Activated naive CD4-positive, alpha-beta T cell treated with anti-CD3 and anti-CD28 coated beads for 36 hours (primary cell): ENCODE measurements around the gene TBL1XR1. TPM values are rescaled to one million over a fixed set of nuclear protein-coding genes. Genes with fewer than 3 reads are reported as not detected.
A peak's percentile ranks its signal among the peaks of the same experiment; 100 is the strongest.

Experiments
- CTCF ChIA-PET: fragments of 350-600 bp; sonication (Branson Sonifier 250); formaldehyde crosslinking; loops from one replicate; lab custom pipeline; 2021; ENCODE audit warnings: antibody characterized with exemption; lab: Charles Lee
- DNase-seq: peaks from one replicate; pipeline ENCODE4 v3.0.0-alpha.2; 2020
- H3K27ac Mint-ChIP-seq: one replicate; pipeline ENCODE4 v1.8.0; 2021; ENCODE audit warnings: mild to moderate bottlenecking, mixed read lengths
- H3K27me3 Mint-ChIP-seq: one replicate; pipeline ENCODE4 v1.8.0; 2021; ENCODE audit warnings: low read depth, mixed read lengths
- H3K36me3 Mint-ChIP-seq: one replicate; pipeline ENCODE4 v1.8.0; 2021; ENCODE audit warnings: low read depth, mixed read lengths
- H3K4me1 Mint-ChIP-seq: one replicate; pipeline ENCODE4 v1.8.0; 2021; ENCODE audit warnings: low read depth, mixed read lengths
- H3K4me3 Mint-ChIP-seq: one replicate; pipeline ENCODE4 v1.8.0; 2021; ENCODE audit warnings: mild to moderate bottlenecking, moderate library complexity, mixed read lengths
- H3K9me3 Mint-ChIP-seq: one replicate; pipeline ENCODE4 v1.8.0; 2021; ENCODE audit warnings: mixed read lengths
- intact Hi-C: fragments of 100-400 bp; cut with micrococcal nuclease; formaldehyde crosslinking; loops from one replicate; pipeline ENCODE4 v1.15.1; 2023
- total RNA-seq, 2 experiments: library from RNA; stranded (reverse); gene quantifications; one replicate each; pipeline ENCODE4 v1.2.3, GENCODE V29; 2021

Gene TBL1XR1
- total RNA-seq, 2 experiments from 2014 or later, result 149 to 162 TPM

DNA sequence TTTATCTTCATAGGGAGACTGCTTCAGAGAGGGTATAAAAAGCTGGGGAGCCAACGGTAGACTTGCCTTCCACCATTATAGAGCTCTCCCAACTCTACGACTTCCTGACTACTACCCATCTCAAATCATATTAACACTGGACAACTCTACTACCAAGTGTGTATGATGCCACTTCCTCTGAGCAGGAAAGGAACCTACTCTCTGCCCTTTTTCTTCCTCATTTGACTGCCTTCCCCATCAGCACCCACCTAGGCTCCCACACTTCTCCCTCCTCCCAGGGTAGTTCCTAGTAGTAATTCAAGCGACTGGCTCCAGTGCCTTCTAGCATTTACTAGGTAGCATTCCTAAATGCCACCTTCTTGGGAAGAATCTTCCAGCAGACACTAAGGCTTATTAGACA, 24.5 kb upstream of the TBL1XR1 start:
- CTCF ChIA-PET, result no interaction called here
- Mint-ChIP-seq H3K36me3 (peaks cover 1% of the 10 kb centered on the region), H3K27me3 (no peaks in the 10 kb centered on the region), H3K9me3 (peaks cover 1% of the 10 kb centered on the region), H3K4me1 (peaks cover 22% of the 10 kb centered on the region), H3K4me3 (no peak overlapping the region), H3K27ac (no peak overlapping the region)
- no peak for DNase-seq
- intact Hi-C loops, result no loop called here

- Mint-ChIP-seq H3K36me3 (peaks cover 1% of the 10 kb centered on the region), H3K27me3 (no peaks in the 10 kb centered on the region), H3K4me1 (peaks cover 20% of the 10 kb centered on the region), H3K27ac (no peak overlapping the region), H3K4me3 (no peak overlapping the region), H3K9me3 (peaks cover 1% of the 10 kb centered on the region)
- intact Hi-C loops, result no loop called here
- no peak for DNase-seq
- CTCF ChIA-PET, result no interaction called here
These were observed 23.1 kb upstream of the TBL1XR1 start for GRCh38 chr3:177220136-177220974.

DNA sequence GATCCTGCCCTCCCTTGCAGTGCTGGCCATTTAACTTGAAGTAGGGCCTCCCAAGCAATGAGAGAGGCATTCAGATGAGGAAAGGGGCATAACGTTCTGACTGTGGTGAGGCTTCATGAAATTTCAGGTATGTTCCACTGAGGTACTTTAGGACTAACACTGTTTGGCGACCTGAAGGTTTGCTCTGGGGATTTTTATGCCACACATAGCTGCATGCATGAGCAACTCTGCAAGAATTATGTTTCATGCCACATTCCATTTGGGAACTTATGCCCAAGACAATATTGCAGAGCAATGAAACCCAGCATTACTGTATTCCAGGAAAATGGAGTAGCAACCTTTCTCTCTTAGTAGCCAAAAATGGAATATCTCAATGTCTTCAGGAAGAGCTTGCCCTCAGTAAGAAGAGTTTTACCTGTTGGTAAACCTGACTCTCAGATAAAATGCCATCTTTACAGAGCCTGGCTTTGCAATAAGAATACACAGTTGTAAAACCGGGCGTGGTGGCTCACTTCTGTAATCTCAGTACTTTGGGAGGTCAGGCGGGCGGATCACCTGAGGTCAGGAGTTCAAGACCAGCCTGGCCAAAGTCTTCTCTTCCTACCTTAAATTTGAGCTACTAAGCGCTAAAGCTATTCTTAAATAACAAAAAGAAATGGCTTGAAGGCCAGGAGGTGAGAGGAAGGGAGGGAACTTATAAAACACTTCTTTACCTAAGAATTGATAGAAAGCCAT, 16.7 kb upstream of the TBL1XR1 start:
- H3K4me3 Mint-ChIP-seq, result no peak overlapping the region
- no peaks in the 10 kb centered on the region for H3K9me3 Mint-ChIP-seq
- peaks cover 8% of the 10 kb centered on the region for H3K4me1 Mint-ChIP-seq
- no peak for DNase-seq
- H3K36me3 Mint-ChIP-seq, result peaks cover 1% of the 10 kb centered on the region
- no peaks in the 10 kb centered on the region for H3K27me3 Mint-ChIP-seq
- no peak overlapping the region for H3K27ac Mint-ChIP-seq
- intact Hi-C loops, result no loop called here
- CTCF ChIA-PET, result no interaction called here

- CTCF ChIA-PET, result interaction anchor here (0.7 kb wide), 1 partner anchor 290 kb away, joined by 3 read pairs; no protein-coding TSS in a partner anchor
- Mint-ChIP-seq H3K36me3 (no peaks in the 10 kb centered on the region), H3K4me3 (no peak overlapping the region), H3K27me3 (no peaks in the 10 kb centered on the region), H3K27ac (no peak overlapping the region), H3K4me1 (peaks cover 8% of the 10 kb centered on the region), H3K9me3 (no peaks in the 10 kb centered on the region)
- DNase-seq, result no peak
- intact Hi-C loops, result no loop called here
These were observed 15.5 kb upstream of the TBL1XR1 start for GRCh38 chr3:177212756-177213155.

- H3K4me3 Mint-ChIP-seq, result no peak overlapping the region
- CTCF ChIA-PET, result interaction anchor here (0.7 kb wide), 1 partner anchor 291 kb away, joined by 3 read pairs; no protein-coding TSS in a partner anchor
- H3K27ac Mint-ChIP-seq, result no peak overlapping the region
- no peaks in the 10 kb centered on the region for H3K9me3 Mint-ChIP-seq
- no peaks in the 10 kb centered on the region for H3K36me3 Mint-ChIP-seq
- intact Hi-C loops, result no loop called here
- no peak for DNase-seq
- no peaks in the 10 kb centered on the region for H3K27me3 Mint-ChIP-seq
- peaks cover 8% of the 10 kb centered on the region for H3K4me1 Mint-ChIP-seq
These were observed 15.0 kb upstream of the TBL1XR1 start for GRCh38 chr3:177212278-177212610.

DNA sequence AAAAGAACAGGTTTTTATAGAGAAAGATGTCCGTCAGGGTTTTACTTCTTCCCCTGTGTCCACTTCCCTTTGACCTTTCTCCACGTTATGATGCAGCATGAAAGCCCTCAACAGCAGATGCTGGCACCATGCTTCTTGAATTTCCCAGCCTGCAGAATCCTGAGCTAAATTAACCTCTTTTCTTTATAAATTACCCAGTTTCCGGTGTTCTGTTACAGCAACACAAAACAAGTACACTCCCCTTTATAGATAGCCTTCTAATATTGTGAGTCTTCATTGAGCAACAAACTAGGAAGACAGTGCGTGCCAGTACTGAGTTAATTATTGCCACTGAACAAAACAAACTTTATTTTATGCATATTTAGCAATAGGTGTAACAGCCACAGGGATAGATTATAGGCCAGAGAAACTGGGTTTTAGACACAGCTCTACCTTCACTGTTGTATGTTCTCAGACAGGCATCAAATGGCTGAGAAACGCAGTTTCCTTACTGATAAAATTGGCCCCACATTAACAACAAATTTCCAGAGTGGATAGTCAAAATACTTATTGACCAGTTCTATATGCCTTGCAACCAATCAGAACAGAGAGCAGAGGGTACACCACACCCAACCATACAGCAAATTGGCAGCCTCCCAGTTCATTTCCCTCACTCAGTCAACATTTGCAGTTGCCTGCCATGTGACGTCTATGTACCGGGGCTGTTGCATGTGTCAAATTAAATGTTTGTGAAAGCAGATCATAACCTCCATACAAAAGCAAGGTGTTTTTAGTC, 14.4 kb upstream of the TBL1XR1 start:
- H3K4me3 Mint-ChIP-seq, result no peak overlapping the region
- DNase-seq, result peak; percentile 33
- no peaks in the 10 kb centered on the region for H3K27me3 Mint-ChIP-seq
- no peak overlapping the region for H3K27ac Mint-ChIP-seq
- H3K9me3 Mint-ChIP-seq, result no peaks in the 10 kb centered on the region
- H3K4me1 Mint-ChIP-seq, result peaks cover 8% of the 10 kb centered on the region
- CTCF ChIA-PET, result no interaction called here
- intact Hi-C loops, result no loop called here
- no peaks in the 10 kb centered on the region for H3K36me3 Mint-ChIP-seq

DNA sequence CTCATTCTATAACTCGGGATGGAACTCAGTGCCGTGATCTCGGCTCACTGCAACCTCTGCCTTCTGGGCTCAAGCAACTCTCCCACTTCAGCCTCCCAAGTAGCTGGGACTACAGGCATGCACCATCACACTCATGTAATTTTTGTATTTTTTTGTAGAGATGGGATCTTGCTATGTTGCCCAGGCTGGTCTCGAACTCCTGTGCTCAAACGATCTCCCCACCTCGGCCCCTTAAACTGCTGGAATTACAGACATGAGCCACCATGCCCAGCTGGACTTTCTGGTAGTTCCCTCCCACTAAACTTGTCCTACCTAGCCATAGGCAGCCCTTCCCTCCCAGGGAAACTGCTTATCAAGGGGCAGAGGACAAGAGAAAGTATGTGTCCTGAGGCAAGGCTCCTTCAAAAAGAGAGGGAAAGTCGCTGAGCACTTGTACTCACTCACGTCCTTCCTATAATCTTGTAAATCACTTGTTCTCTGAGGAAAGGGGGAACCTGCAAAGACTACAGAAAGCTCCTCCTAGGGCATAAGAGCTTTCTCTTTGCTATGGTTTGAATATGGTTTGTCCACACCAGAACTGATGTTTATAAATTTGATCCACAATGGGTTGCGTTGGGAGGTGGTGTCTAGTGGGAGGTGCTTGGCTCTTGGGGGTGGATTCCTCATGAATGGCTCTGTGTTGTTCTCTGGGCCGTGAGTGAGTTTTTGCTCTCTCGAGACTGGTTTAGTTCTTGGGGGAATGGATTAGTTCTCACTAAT, 13.6 kb upstream of the TBL1XR1 start:
- H3K27me3 Mint-ChIP-seq, result no peaks in the 10 kb centered on the region
- DNase-seq, result no peak
- H3K36me3 Mint-ChIP-seq, result no peaks in the 10 kb centered on the region
- intact Hi-C loops, result no loop called here
- CTCF ChIA-PET, result interaction anchor here (0.6 kb wide), 1 partner anchor 208 kb away, joined by 3 read pairs; no protein-coding TSS in a partner anchor
- H3K4me3 Mint-ChIP-seq, result no peak overlapping the region
- peaks cover 10% of the 10 kb centered on the region for H3K4me1 Mint-ChIP-seq
- no peaks in the 10 kb centered on the region for H3K9me3 Mint-ChIP-seq
- H3K27ac Mint-ChIP-seq, result no peak overlapping the region

- Mint-ChIP-seq H3K36me3 (no peaks in the 10 kb centered on the region), H3K4me1 (peaks cover 10% of the 10 kb centered on the region), H3K9me3 (no peaks in the 10 kb centered on the region), H3K4me3 (no peak overlapping the region), H3K27me3 (no peaks in the 10 kb centered on the region), H3K27ac (no peak overlapping the region)
- no peak for DNase-seq
- intact Hi-C loops, result no loop called here
- CTCF ChIA-PET, result no interaction called here
These were observed 12.2 kb upstream of the TBL1XR1 start for GRCh38 chr3:177209509-177209908.

- Mint-ChIP-seq H3K27me3 (no peaks in the 10 kb centered on the region), H3K4me3 (no peak overlapping the region), H3K36me3 (no peaks in the 10 kb centered on the region), H3K9me3 (no peaks in the 10 kb centered on the region), H3K4me1 (peaks cover 10% of the 10 kb centered on the region), H3K27ac (no peak overlapping the region)
- intact Hi-C loops, result no loop called here
- no peak for DNase-seq
- CTCF ChIA-PET, result no interaction called here
These were observed 11.5 kb upstream of the TBL1XR1 start for GRCh38 chr3:177208781-177209180.

DNA sequence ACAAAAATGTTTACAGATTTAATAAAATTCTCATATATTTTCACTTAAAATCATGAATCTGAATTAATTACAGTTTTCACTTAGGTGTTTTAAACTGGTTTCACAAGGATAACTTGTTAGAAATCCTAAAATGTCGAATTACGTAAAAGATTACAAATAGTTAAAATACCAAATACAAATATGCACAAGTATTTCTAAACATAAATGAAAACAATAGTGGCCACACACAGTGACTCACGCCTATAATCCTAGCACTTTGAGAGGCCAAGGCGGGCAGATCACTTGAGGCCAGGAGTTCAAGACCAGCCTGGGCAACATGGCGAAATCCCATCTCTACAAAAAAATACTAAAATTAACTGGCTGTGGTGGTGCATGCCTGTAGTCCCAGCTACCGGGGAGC, 10.9 kb upstream of the TBL1XR1 start:
- Mint-ChIP-seq H3K27me3 (no peaks in the 10 kb centered on the region), H3K36me3 (no peaks in the 10 kb centered on the region), H3K27ac (no peak overlapping the region), H3K4me1 (peaks cover 10% of the 10 kb centered on the region), H3K4me3 (no peak overlapping the region), H3K9me3 (no peaks in the 10 kb centered on the region)
- intact Hi-C loops, result no loop called here
- CTCF ChIA-PET, result no interaction called here
- no peak for DNase-seq

- no peaks in the 10 kb centered on the region for H3K36me3 Mint-ChIP-seq
- no peak overlapping the region for H3K4me3 Mint-ChIP-seq
- no peak overlapping the region for H3K27ac Mint-ChIP-seq
- H3K4me1 Mint-ChIP-seq, result peaks cover 18% of the 10 kb centered on the region
- H3K27me3 Mint-ChIP-seq, result no peaks in the 10 kb centered on the region
- intact Hi-C loops, result no loop called here
- H3K9me3 Mint-ChIP-seq, result no peaks in the 10 kb centered on the region
- CTCF ChIA-PET, result no interaction called here
- DNase-seq, result no peak
These were observed 9.7 kb upstream of the TBL1XR1 start for GRCh38 chr3:177206936-177207335.
